Right atrium auricular region (tissue), 2 donors: ENCODE data around the gene BDKRB1. TPM values are rescaled to one million over a fixed set of nuclear protein-coding genes. Genes with fewer than 3 reads are reported as not detected.

Source experiments
- DNase-seq: peaks from one replicate; pipeline ENCODE4 v3.0.0-alpha.2; 2019; ENCODE audit warnings: low spot score
- H3K27ac ChIP-seq, 2 donors: fragments of 200-600 bp; sonication (generic); 1 replicate in 1 of 2; 2 replicates in 1 of 2; pipeline ENCODE4 v1.5.1; 2016 to 2019
- H3K27me3 ChIP-seq, 2 donors: fragments of 200-600 bp; sonication (generic); one replicate each; pipeline versions ENCODE4 v1.5.1 to v1.6.0; 2017 to 2019
- H3K36me3 ChIP-seq: fragments of 200-600 bp; sonication (generic); one replicate; pipeline ENCODE4 v1.5.1; 2016
- H3K4me1 ChIP-seq, 2 donors: fragments of 200-600 bp; sonication (generic); one replicate each; pipeline versions ENCODE4 v1.5.1 to v1.6.0; 2017 to 2019
- H3K4me3 ChIP-seq, 2 donors: fragments of 200-600 bp; sonication (generic); 1 replicate in 1 of 2; 2 replicates in 1 of 2; pipeline ENCODE4 v1.5.1; 2017 to 2019; ENCODE audit warnings: mild to moderate bottlenecking in 1 of 2, moderate library complexity in 1 of 2
- H3K9me3 ChIP-seq, 2 donors: fragments of 200-600 bp; sonication (generic); one replicate each; pipeline ENCODE4 v1.5.1; 2019
- total RNA-seq, 2 donors: library from RNA; depleted of rRNA; stranded (reverse); fragments of >200 nt; gene quantifications; one replicate each; pipeline ENCODE4 v1.1.0, GENCODE V29; 2016
- TF ChIP-seq, protein P1 (sequence below), 2 donors: fragments of 200-600 bp; sonication (generic); IDR thresholded peaks; one replicate each; pipeline ENCODE4 v1.5.1; 2019; ENCODE audit warnings: antibody characterized with exemption in 2 of 2

BDKRB1 gene
- total RNA-seq, 2 donors from 2014 or later: 0.39 to 20.0 TPM

DNA sequence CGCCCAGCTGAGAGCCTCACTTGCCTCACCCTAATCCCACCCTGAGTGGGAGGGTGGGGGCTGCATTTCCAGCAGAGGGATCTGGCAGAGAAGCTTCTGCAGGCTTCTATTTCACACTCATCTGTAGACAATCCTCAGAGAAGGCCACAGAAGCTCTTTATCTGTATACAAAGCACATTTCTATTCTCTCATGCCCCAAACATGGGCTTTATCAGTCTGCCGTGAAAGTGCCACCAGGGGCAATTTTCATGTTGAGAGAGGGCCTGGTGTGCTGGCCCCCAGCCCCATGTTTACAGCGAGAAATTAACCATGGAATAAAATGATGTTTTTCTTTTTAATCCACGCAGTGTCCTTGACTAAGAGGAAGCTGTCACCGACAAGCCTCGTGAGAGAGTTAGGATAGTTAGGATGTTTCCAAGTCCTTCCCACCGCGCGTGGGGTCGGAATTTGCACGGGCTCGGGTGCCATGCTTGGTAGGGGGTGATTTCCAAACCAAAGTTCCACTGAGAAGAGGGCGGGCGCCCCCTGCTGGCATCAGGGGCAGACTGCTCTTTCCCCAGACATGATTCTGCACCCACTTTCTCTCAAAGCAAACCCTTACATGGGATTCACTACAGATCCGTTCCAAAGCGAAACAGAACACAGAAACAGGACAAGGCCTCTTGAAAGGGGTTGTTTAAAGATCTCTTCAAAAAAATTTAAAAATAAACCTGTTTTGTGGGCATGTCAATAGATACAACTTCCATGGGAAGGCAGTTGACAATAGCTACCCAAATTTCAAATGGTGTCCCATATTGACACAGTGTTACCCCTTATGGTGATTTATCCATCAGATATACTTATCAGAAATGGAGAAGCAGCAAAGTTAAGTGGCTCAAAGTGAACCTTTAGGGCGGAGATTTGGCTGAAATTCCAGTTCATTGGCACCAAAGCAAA is 19.4 kb downstream of the BDKRB1 start:
- Histone ChIP-seq H3K36me3 (no peaks in the 10 kb centered on the region), H3K27me3 (no peaks in the 10 kb centered on the region), H3K4me3 (no peak overlapping the region), H3K9me3 (peaks cover 10 to 26% of the 10 kb centered on the region in 2 donors), H3K4me1 (no peaks in the 10 kb centered on the region), H3K27ac (no peak overlapping the region)
- DNase-seq: peak; percentile 76
- TF ChIP-seq, protein P1, sequence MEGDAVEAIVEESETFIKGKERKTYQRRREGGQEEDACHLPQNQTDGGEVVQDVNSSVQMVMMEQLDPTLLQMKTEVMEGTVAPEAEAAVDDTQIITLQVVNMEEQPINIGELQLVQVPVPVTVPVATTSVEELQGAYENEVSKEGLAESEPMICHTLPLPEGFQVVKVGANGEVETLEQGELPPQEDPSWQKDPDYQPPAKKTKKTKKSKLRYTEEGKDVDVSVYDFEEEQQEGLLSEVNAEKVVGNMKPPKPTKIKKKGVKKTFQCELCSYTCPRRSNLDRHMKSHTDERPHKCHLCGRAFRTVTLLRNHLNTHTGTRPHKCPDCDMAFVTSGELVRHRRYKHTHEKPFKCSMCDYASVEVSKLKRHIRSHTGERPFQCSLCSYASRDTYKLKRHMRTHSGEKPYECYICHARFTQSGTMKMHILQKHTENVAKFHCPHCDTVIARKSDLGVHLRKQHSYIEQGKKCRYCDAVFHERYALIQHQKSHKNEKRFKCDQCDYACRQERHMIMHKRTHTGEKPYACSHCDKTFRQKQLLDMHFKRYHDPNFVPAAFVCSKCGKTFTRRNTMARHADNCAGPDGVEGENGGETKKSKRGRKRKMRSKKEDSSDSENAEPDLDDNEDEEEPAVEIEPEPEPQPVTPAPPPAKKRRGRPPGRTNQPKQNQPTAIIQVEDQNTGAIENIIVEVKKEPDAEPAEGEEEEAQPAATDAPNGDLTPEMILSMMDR (IDR thresholded peaks at IDR 0.05): peak; percentile 93 to 96

DNA sequence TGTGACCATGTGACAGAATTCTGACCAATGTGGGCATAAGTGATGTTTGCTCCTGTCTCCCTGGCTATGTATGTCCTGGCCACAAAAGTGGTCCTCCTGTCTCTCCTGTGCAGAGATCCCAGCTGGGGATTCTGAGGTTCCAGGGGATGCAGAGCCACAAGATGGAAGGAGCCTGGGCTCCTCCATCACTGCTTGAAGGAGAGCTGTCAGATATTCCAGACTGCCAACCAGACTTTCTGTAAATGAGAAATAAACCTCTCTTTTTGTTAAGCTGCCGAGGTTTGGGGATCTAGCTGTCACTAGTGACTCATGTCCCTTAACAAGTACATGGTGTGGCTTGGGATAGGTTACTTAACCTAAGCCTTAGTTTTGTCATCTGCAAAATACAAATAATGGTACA is 21.9 kb downstream of the BDKRB1 start:
- TF ChIP-seq, protein P1 (IDR thresholded peaks at IDR 0.05): no peak
- H3K36me3 ChIP-seq: no peaks in the 10 kb centered on the region

DNA sequence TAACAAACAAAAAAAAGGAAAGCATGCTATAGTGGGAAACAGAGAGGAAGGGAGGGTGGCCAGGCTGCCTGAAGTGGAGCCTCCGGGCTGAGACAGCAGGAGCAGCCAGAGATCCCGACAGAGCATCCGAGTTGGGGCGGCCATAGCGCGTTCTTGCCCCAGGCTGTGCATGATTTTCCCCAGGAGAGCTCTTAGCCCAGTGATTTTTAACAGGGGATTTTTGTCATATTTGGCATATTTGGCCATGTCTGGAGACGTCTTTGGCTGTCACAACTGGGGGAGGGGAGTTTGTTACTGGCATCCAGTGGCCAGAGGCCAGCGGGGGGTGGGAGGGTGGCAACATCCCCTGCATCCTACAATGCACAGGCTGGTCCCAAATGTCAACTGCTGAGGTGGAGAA is 23.6 kb downstream of the BDKRB1 start:
- DNase-seq: no peak
- no peaks in the 10 kb centered on the region for H3K27me3 ChIP-seq
- H3K4me1 ChIP-seq: no peaks in the 10 kb centered on the region
- no peaks in the 10 kb centered on the region for H3K36me3 ChIP-seq
- H3K9me3 ChIP-seq: peaks cover 10 to 16% of the 10 kb centered on the region in 2 donors
- no peak overlapping the region for H3K27ac ChIP-seq
- TF ChIP-seq, protein P1 (IDR thresholded peaks at IDR 0.05): no peak
- H3K4me3 ChIP-seq: no peak overlapping the region

More for the DNA sequence above, 21.9 kb downstream of the BDKRB1 start:
- H3K4me3 ChIP-seq: no peak overlapping the region
- H3K4me1 ChIP-seq: no peaks in the 10 kb centered on the region
- DNase-seq: no peak
- peaks cover 10 to 16% of the 10 kb centered on the region in 2 donors for H3K9me3 ChIP-seq
- no peaks in the 10 kb centered on the region for H3K27me3 ChIP-seq
- H3K27ac ChIP-seq: no peak overlapping the region

DNA sequence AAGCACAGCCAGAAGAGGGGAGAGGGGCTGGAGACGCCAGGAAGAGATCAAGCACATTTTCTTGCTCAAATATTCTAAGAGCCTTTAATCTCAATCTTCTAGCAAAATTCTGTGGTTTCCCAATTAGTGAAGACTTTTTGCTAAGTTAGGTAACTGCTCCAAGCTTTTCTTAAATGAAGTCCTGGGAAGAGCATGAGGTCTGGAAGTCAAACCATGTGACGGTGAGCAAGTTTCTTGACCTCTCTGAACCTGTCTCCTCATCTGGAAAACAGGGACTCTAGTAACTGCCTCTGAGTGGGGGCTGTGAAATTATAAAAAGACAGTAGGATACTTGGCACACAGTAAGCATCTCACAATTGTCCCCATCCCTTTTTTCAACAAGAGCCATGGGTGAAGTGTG is 24.1 kb downstream of the BDKRB1 start:
- TF ChIP-seq, protein P1 (IDR thresholded peaks at IDR 0.05): no peak
- no peaks in the 10 kb centered on the region for H3K4me1 ChIP-seq
- H3K9me3 ChIP-seq: peaks cover 10 to 16% of the 10 kb centered on the region in 2 donors
- H3K27ac ChIP-seq: no peak overlapping the region
- no peak for DNase-seq
- no peaks in the 10 kb centered on the region for H3K36me3 ChIP-seq
- H3K4me3 ChIP-seq: no peak overlapping the region
- H3K27me3 ChIP-seq: no peaks in the 10 kb centered on the region

DNA sequence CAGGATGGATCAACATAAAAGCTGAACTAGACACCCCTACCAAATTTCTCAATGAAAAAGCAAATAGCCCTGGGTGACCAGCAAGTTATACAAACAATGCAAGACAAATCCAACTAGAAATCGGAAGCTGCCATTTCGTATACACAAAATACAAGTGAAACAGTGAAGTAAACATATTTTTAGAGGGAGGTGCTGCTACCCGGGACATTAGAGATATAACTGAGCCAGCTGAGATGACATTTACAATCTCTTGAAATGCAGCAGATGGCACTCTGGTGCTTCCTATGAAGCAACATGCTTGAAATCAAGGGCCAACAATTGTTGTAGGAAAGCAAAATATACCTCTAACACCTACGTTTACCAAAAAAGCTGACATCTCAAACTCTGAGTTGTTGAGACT is 25.5 kb downstream of the BDKRB1 start:
- DNase-seq: no peak
- Histone ChIP-seq H3K36me3 (no peaks in the 10 kb centered on the region), H3K4me1 (no peaks in the 10 kb centered on the region), H3K4me3 (no peak overlapping the region), H3K27me3 (no peaks in the 10 kb centered on the region), H3K9me3 (peaks cover 10 to 16% of the 10 kb centered on the region in 2 donors), H3K27ac (no peak overlapping the region)
- TF ChIP-seq, protein P1 (IDR thresholded peaks at IDR 0.05): peak in 1 of 2 donors; percentile 35
